ENCODE results near the gene CACNA1I.
A peak's percentile ranks its signal among the peaks of the same experiment; 100 is the strongest.

The CACNA1I gene

DNA sequence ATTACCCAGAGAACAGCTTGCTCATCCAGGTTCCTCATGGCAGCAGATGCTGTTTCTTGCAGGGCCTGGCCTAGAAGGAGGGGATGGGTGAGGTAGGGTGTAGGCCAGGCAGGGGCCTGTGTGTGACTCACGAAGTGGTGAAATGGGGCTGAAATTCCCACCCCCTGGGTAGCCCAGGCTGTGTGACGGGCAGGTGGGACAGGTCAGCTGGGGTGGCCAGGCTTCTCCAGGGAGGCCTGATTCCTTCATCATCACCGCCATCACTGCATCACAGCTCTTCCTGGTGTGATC is 83.2 kb downstream of the CACNA1I start:
- CTCF ChIA-PET: interaction anchor here (0.7 kb wide), 1 partner anchor 120 kb away, joined by 3 read pairs; no protein-coding TSS in a partner anchor
- no peak for DNase-seq (ENCODE audit: extremely low spot score)
- no peak for TF ChIP-seq L3MBTL2 (conservative IDR thresholded peaks at IDR 0.05)
- no peak for TF ChIP-seq SUZ12 (IDR thresholded peaks at IDR 0.05)
- no peak for TF ChIP-seq SP1 (IDR thresholded peaks at IDR 0.05)
- no peak for TF ChIP-seq HDGF (IDR thresholded peaks at IDR 0.05; ENCODE audit: borderline replicate concordance)
- no peak for TF ChIP-seq FOXK2 (IDR thresholded peaks at IDR 0.05)
- no peak for TF ChIP-seq TARDBP (IDR thresholded peaks at IDR 0.05)
- TF ChIP-seq, protein P1, sequence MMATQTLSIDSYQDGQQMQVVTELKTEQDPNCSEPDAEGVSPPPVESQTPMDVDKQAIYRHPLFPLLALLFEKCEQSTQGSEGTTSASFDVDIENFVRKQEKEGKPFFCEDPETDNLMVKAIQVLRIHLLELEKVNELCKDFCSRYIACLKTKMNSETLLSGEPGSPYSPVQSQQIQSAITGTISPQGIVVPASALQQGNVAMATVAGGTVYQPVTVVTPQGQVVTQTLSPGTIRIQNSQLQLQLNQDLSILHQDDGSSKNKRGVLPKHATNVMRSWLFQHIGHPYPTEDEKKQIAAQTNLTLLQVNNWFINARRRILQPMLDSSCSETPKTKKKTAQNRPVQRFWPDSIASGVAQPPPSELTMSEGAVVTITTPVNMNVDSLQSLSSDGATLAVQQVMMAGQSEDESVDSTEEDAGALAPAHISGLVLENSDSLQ (IDR thresholded peaks at IDR 0.05): no peak
- no peak for TF ChIP-seq FOXA1 (IDR thresholded peaks at IDR 0.05)
- no peak for TF ChIP-seq BHLHE40 (IDR thresholded peaks at IDR 0.05; ENCODE audit: borderline replicate concordance)
- no peak for TF ChIP-seq LEF1 (IDR thresholded peaks at IDR 0.05; ENCODE audit: borderline replicate concordance)
- TF ChIP-seq NFRKB (IDR thresholded peaks at IDR 0.05): no peak
- TF ChIP-seq ARNT (IDR thresholded peaks at IDR 0.05): no peak
- no peak for TF ChIP-seq CTBP1 (IDR thresholded peaks at IDR 0.05; ENCODE audit: borderline replicate concordance)
- no peak for TF ChIP-seq FOXM1 (IDR thresholded peaks at IDR 0.05; ENCODE audit: borderline replicate concordance)
- POLR2A ChIA-PET: no interaction called here

DNA sequence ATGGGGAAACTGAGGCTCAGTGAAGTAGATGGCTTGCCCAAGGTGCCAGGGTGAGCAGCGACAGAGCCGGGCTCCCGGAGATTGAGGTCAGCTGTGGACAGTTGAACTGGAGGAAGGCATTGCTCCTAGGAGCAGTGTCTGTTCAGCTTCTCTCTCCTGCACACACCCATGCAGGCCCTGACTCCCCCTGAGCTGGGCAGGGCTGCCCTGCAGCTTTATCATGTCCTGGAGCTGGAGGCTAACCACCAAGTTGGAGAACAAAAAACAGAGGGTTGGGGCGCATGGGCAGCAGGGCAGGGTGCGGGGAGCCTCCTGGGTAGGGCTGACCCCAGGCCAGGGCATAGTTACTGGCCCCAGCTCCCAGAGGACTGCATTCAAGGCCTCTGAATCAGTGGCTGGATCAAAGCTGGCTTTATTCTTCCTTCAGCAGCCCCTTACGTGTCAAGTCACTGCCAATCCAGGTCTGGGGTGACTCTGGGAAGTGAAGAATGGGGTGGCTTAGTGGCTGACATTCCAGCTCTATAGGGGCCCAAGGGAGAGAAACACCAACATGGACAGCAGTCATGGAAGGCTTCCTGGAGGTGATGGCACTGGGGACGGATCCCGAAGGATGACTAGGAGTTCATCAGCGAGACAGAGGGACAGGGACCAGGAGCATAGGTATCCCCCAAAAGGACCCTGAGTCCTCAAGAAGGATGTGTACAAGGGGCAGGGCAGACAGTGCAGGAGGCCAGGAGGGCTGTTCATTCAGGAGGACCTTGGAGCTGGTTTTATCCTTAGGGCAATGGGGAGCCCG is 83.8 kb downstream of the CACNA1I start:
- no peak for DNase-seq (ENCODE audit: extremely low spot score)
- ChIA-PET POLR2A (no interaction called here), CTCF (no interaction called here)
- TF ChIP-seq CTBP1 (IDR thresholded peaks at IDR 0.05; ENCODE audit: borderline replicate concordance) (no peak), FOXA1 (IDR thresholded peaks at IDR 0.05) (no peak), ARNT (IDR thresholded peaks at IDR 0.05) (no peak)
- TF ChIP-seq, protein P1 (IDR thresholded peaks at IDR 0.05): no peak

DNA sequence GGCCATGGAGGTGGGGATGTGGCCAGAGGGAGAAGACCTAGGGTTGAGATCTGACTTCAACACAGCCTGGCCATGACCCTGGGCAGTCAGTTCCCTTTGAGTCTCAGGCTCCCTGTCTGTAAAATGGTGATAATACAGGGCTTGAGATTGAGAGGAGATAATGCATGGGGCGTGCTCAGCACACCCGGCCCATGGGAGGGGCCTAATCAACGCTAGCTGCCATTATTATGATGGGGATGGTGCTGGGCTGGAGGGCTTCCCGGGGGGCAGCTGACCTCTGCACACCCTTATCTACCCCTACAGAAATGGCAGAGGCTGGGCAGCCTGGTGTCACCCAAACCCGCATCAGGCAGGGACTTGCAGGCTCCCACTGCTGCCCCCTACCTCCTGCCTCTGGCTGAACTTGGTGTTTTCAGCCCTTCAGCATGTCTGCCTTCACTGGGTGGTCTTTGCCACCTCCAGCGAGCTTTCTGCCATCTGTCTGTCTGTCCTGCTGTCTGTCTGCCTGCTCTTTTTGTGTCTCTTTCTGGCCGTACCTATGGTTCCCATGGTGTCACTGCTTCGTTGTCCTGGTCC is 84.5 kb downstream of the CACNA1I start:
- TF ChIP-seq FOXM1 (IDR thresholded peaks at IDR 0.05; ENCODE audit: borderline replicate concordance) (no peak), ARNT (IDR thresholded peaks at IDR 0.05) (no peak), NFRKB (IDR thresholded peaks at IDR 0.05) (no peak), TARDBP (IDR thresholded peaks at IDR 0.05) (no peak), SP1 (IDR thresholded peaks at IDR 0.05) (no peak)
- DNase-seq (ENCODE audit: extremely low spot score): peak; percentile 46
- POLR2A ChIA-PET: no interaction called here
- CTCF ChIA-PET: interaction anchor here (1.0 to 1.4 kb wide), 3 partner anchors 10 to 370 kb away, joined by 3 to 11 read pairs (median 4); no protein-coding TSS in a partner anchor

DNA sequence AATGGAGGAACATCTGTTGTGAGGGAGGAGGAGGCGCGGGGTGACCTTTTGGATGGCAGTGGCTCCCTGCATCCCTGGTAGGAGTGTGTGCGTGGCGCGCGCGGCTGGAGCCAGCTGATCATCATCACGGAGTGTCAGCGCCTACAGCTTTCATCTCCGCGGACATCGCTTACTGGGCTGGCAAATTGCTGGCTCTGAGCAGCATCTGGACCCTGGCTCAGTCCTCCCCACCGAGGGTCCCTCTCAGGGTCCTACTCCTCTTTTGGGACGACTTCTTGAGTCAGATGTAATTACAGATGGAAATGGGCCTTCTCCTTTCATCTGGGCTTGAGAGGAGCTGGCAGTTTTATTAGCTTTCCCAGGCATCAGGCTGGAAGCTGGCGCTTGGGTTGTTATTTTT is 85.3 kb downstream of the CACNA1I start:
- DNase-seq (ENCODE audit: extremely low spot score): no peak
- ChIA-PET CTCF (interaction anchor here (1.0 to 1.4 kb wide), 3 partner anchors 10 to 369 kb away, joined by 3 to 11 read pairs (median 4); no protein-coding TSS in a partner anchor), POLR2A (no interaction called here)
- TF ChIP-seq L3MBTL2 (conservative IDR thresholded peaks at IDR 0.05) (no peak), SUZ12 (IDR thresholded peaks at IDR 0.05) (no peak), BHLHE40 (IDR thresholded peaks at IDR 0.05; ENCODE audit: borderline replicate concordance) (no peak), FOXA1 (IDR thresholded peaks at IDR 0.05) (no peak), CTBP1 (IDR thresholded peaks at IDR 0.05; ENCODE audit: borderline replicate concordance) (no peak), TARDBP (IDR thresholded peaks at IDR 0.05) (no peak), ELF4 (IDR thresholded peaks at IDR 0.05) (no peak), NFRKB (IDR thresholded peaks at IDR 0.05) (no peak), ZNF384 (IDR thresholded peaks at IDR 0.05) (no peak), HDGF (IDR thresholded peaks at IDR 0.05; ENCODE audit: borderline replicate concordance) (no peak), ARNT (IDR thresholded peaks at IDR 0.05) (no peak), FOXM1 (IDR thresholded peaks at IDR 0.05; ENCODE audit: borderline replicate concordance) (no peak), LEF1 (IDR thresholded peaks at IDR 0.05; ENCODE audit: borderline replicate concordance) (no peak), FOXK2 (IDR thresholded peaks at IDR 0.05) (no peak), SP1 (IDR thresholded peaks at IDR 0.05) (no peak)
- TF ChIP-seq, protein P1 (IDR thresholded peaks at IDR 0.05): no peak

DNA sequence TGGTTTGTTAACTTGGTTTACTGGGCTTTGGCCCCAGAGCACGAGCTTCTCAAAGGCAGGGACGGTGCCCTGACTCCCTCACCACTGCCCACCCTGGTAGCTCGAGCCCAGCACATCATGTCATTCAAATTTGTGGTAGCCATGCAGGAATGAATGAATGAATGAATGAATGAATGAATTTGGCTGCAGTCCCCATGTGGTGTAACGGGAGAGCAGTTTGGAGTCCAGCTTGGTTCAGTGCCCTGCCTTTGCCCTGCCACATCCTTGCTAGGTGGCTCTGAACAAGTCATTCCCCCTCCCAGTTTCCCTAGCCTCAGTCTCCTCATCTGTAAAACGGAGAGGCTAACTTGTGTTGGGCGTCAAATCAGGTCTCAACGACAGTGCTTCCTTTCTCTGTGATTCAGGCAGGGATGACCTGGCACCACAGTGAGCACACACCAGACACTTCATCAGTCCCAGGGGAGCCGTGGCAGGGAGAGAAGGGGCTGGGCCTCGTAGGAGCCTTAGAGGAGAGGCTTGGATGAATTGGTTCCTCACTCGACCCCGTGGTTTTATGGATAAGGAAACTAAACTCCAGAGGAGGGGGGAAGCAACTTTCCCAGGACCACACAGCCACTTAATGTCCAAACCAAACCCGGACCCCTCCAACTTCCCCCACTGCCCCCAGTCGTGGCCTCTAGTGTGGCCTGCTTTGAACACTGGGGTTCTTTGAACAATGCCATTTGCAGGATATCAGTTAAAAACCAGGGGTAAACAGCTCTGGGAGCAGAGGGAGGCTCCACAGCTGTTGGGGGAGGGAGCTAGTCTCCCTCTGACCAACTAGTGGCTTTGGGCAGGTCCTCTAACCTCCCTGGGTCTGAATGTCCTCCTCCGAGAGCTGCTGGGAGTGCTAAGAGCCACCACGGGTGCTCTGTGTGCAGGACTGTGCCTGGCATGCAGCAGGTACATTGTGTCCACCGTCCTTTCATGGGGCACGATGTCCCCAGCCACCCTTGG is 86.2 kb downstream of the CACNA1I start:
- POLR2A ChIA-PET: no interaction called here
- no peak for DNase-seq (ENCODE audit: extremely low spot score)
- TF ChIP-seq NFRKB (IDR thresholded peaks at IDR 0.05) (no peak), TARDBP (IDR thresholded peaks at IDR 0.05) (no peak)
- CTCF ChIA-PET: interaction anchor here (1.4 kb wide), 1 partner anchor 368 kb away, joined by 4 read pairs; no protein-coding TSS in a partner anchor

DNA sequence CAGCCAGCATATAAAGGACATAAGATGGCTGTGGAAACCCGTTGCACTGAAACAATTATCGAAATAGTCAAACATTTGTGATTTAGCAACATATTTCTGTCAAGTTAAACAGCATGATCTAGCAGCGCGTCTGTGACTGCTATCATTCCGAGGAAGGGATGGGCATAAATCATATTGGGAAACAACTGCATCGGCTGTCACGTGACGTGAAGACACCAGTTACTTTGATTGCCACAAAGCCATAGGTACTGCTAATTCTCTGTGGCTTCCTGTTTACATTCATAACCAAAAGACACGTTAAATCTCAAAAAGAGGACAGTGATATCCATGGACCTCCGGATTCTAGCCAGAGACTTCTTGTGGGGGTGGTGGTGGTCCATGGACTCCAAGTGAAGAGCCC is 87.8 kb downstream of the CACNA1I start:
- POLR2A ChIA-PET: interaction anchor here (0.6 kb wide), 1 partner anchor 386 kb away, joined by 3 read pairs; no protein-coding TSS in a partner anchor
- CTCF ChIA-PET: no interaction called here
- no peak for DNase-seq (ENCODE audit: extremely low spot score)
- TF ChIP-seq, protein P1 (IDR thresholded peaks at IDR 0.05): peak; percentile 71
- no peak for TF ChIP-seq ELF4 (IDR thresholded peaks at IDR 0.05)
- no peak for TF ChIP-seq TARDBP (IDR thresholded peaks at IDR 0.05)
- TF ChIP-seq HDGF (IDR thresholded peaks at IDR 0.05; ENCODE audit: borderline replicate concordance): no peak
- no peak for TF ChIP-seq FOXK2 (IDR thresholded peaks at IDR 0.05)
- TF ChIP-seq BHLHE40 (IDR thresholded peaks at IDR 0.05; ENCODE audit: borderline replicate concordance): no peak
